Activated T-helper 1 cell treated with anti-CD3 and anti-CD28 coated beads, Interleukin-2, amount 50 U/mL, for 16 hours (primary cell): ENCODE measurements around the gene E2F7.

ENCODE experiments used
- DNase-seq, 2 donors: peaks; one replicate each; pipeline ENCODE4 v3.0.0-alpha.2; 2020; ENCODE audit warnings: low read depth in 1 of 2, low spot score in 1 of 2

E2F7 gene

GRCh38 chr12:77062846-77063461, 2.4 kb downstream of the E2F7 start:
- DNase-seq = no peak

GRCh38 chr12:77062396-77062795, 3.0 kb downstream of the E2F7 start:
- no peak for DNase-seq

DNA sequence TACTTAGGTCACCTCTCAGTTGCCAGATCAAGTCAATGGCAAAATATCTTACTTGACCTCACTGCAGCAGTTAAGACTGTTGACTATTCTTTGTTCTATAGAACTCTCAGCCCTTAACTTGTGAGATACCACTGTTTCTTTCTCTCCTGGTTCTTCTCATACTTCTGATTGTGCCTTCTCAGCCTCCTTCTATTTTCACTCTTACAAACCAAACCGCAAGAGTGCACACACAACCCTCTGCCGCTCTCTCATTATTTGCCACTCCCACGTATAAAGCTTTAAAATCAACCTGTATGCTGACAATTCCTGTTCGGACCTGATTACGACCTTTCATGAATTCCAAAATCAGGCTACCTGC, 4.5 kb downstream of the E2F7 start:
- no peak for DNase-seq

GRCh38 chr12:77060136-77060882, 5.1 kb downstream of the E2F7 start:
- DNase-seq = no peak

GRCh38 chr12:77058740-77059139, 6.6 kb downstream of the E2F7 start:
- no peak for DNase-seq

DNA sequence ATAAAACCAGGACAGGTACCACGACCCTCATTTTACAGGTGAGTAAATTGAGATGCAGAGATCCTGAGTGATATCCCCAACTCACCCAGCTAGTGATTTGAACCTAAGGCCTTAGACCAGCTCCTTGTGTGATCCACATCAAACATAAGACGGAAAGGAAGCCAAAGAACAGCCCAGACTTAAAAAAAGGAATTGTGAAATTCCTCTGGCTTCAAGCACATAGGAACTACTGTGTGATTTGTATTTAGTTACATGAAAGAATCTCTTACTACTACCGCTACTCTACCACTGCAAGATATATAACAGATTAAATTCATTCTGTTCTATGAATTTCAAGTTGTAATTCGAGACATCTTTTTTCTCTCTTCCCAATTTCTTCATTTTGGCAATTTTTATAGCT, 10.5 kb downstream of the E2F7 start:
- no peak for DNase-seq

- DNase-seq = no peak
These were observed 12.1 kb downstream of the E2F7 start for GRCh38 chr12:77053259-77053658.

DNA sequence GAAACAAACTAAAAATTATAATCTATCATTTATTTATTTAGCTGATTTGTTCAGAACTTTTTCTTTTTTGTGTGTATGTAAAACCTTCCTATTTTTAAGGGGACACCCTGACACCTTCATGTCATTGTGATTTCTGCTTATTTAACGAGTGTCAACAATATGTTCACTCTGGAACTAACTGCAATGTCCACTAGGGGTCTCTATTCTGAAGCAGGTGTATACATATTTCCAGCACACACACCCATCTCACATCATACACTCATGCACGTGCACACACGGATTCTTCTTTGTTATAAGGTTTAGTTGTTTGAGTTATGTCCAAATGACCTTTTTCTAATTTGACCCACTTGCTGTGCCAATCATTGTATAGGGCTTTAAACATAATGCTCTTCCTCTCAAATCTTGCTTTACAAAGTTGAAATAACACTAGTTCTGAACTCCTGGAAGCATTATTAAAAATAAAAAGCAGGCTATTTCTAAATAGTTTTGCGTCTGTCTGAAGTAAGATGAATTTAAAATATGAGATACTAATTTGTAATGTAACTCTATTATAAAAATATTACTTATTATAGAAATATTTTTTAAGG, 15.5 kb downstream of the E2F7 start:
- no peak for DNase-seq

GRCh38 chr12:77047341-77048109, 17.8 kb downstream of the E2F7 start:
- DNase-seq = no peak

DNA sequence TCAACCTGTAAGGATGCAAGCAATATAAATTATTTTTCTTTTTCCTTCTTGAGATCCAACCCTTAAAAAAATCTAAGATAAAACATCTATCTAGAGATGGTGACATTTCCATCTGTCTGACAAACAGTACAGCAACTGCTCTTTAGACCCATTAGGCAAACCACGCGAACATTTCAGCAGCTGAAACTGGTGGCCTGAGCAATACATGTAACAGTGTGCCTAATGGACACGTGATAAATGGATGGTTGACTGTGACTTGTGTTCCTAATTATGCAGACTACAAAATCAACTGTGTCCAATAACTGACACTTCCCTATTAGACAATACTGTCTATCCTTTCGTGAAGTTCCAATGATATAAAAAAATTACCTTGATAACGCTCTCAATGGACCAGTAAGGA, 18.9 kb downstream of the E2F7 start:
- no peak for DNase-seq

- DNase-seq = no peak
These were observed 20.2 kb downstream of the E2F7 start for GRCh38 chr12:77045183-77045582.

DNA sequence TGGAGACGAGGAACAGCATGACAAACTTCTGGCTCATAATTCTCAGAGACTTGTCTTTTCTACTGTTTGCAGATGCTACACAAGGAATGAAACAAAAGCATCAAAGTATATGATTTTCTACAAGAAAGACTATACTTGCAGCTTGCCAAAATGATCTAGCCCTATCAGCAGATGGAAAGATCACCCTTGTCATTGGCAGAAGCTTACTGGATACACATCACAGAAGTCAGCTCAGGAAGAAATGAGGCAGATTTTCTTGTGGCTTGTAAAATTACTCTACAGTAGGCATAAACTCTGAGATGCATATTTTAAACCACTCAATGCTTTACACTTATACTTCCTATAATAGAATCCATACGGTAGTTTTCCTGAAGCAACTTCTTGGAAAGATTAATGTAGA, 20.6 kb downstream of the E2F7 start:
- no peak for DNase-seq

GRCh38 chr12:77042833-77043232, 22.5 kb downstream of the E2F7 start:
- no peak for DNase-seq

DNA sequence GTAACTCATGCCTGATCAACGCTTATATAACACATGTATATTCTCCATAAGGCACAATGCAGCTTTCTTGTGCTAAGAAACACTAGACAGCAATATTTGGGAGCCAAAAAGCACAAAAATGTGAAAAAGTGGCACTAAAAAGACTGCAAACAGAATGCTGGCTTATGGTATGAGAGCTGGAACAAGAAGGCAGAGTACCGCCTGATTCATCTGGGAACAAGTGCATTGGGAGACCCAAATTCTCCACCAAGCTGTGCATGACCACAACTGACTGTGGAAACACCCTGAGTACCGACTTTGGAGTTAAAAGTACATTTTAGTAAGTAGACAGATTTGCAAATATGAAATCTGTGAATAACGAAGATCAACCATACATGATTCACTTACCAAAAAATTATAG, 25.1 kb downstream of the E2F7 start:
- no peak for DNase-seq

GRCh38 chr12:77035226-77035625, 30.1 kb downstream of the E2F7 start:
- no peak for DNase-seq

- no peak for DNase-seq
These were observed 31.5 kb downstream of the E2F7 start for GRCh38 chr12:77033658-77034536.

DNA sequence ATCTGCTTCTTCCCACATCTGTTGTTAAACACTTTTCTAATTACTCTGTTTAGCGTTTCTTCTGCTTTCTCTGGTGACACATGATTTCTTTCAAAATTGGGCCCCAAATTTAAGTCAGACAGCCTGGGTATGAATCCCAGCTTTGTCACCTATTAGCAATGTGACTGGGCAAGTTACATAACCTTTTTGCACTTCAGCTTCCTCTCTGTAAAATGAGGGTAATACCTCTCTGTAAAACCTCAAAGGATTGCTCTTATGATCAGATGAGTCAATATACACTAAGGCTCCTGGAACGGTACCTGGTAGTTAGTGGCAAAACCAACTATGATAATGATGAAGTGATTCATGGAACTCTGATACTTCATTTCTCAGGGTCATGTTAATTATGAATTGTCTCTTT, 33.0 kb downstream of the E2F7 start:
- no peak for DNase-seq

GRCh38 chr12:77031745-77032144, 33.6 kb downstream of the E2F7 start:
- DNase-seq = no peak

- no peak for DNase-seq
These were observed 39.5 kb downstream of the E2F7 start for GRCh38 chr12:77025782-77026314.

GRCh38 chr12:77023501-77023900, 41.9 kb downstream of the E2F7 start:
- DNase-seq = no peak

GRCh38 chr12:77019920-77020319, 45.4 kb downstream of the E2F7 start:
- no peak for DNase-seq
